Neural crest cell (in vitro differentiated cells): ENCODE results near the gene OVOL3. TPM values are rescaled to one million over a fixed set of nuclear protein-coding genes. Genes with fewer than 3 reads are reported as not detected.
"Not testable (repeated sequence)": the region's sequence is repeated elsewhere in the genome, so short reads cannot be mapped to it uniquely, and the experiment has no call there.

Experiments
- DNase-seq: peaks from one replicate; pipeline ENCODE4 v3.0.0; 2021; ENCODE audit warnings: low read depth, mixed read lengths, low spot score
- H3K27ac Mint-ChIP-seq: one replicate; pipeline ENCODE4 v1.8.0; 2021; ENCODE audit warnings: mild to moderate bottlenecking, mixed read lengths; ENCODE audit not compliant: unreplicated experiment
- H3K27me3 Mint-ChIP-seq: 2 replicates; pipeline ENCODE4 v1.8.0; 2021; ENCODE audit warnings: low read depth, mild to moderate bottlenecking, mixed read lengths
- H3K36me3 Mint-ChIP-seq: 2 replicates; pipeline ENCODE4 v1.8.0; 2021; ENCODE audit warnings: low read depth, mild to moderate bottlenecking, mixed read lengths
- H3K4me1 Mint-ChIP-seq: 2 replicates; pipeline ENCODE4 v1.8.0; 2021; ENCODE audit warnings: mixed read lengths
- H3K4me3 Mint-ChIP-seq: one replicate; pipeline ENCODE4 v1.8.0; 2021; ENCODE audit warnings: mild to moderate bottlenecking, mixed read lengths
- H3K9me3 Mint-ChIP-seq: 2 replicates; pipeline ENCODE4 v1.8.0; 2021; ENCODE audit warnings: mixed read lengths
- CTCF ChIP-seq: fragments of 200-600 bp; sonication (generic); conservative IDR thresholded peaks from 2 replicates; pipeline ENCODE4 v1.5.0; 2021; ENCODE audit warnings: antibody characterized with exemption, mild to moderate bottlenecking
- total RNA-seq: library from RNA; stranded (reverse); gene quantifications from 2 replicates; pipeline ENCODE4 v1.2.1, GENCODE V29; 2021

OVOL3 gene
- total RNA-seq, 1 donor from 2014 or later, result not detected

GRCh38 chr19:36121486-36122124 lies 10.7 kb downstream of the OVOL3 start:
- TF ChIP-seq CTCF, result no peak
- no peak for DNase-seq
- Mint-ChIP-seq H3K4me3 (no peak overlapping the region), H3K27me3 (no peaks in the 10 kb centered on the region), H3K27ac (no peak overlapping the region), H3K36me3 (peaks cover 6% of the 10 kb centered on the region), H3K9me3 (no peaks in the 10 kb centered on the region), H3K4me1 (peaks cover 16% of the 10 kb centered on the region)

GRCh38 chr19:36125557-36125956 lies 14.6 kb downstream of the OVOL3 start:
- Mint-ChIP-seq H3K27ac (no peak overlapping the region), H3K27me3 (no peaks in the 10 kb centered on the region), H3K9me3 (no peaks in the 10 kb centered on the region), H3K4me1 (peaks cover 11% of the 10 kb centered on the region), H3K36me3 (peaks cover 4% of the 10 kb centered on the region), H3K4me3 (peak overlapping the region; percentile 39)
- TF ChIP-seq CTCF, result no peak
- no peak for DNase-seq

- Mint-ChIP-seq H3K36me3 (peaks cover 4% of the 10 kb centered on the region), H3K4me3 (peak overlapping the region; percentile 90), H3K9me3 (no peaks in the 10 kb centered on the region), H3K27me3 (no peaks in the 10 kb centered on the region), H3K27ac (peak overlapping the region; percentile 86), H3K4me1 (peaks cover 11% of the 10 kb centered on the region)
- DNase-seq, result no peak
- TF ChIP-seq CTCF, result no peak
These were observed 17.4 kb downstream of the OVOL3 start for GRCh38 chr19:36128392-36128736.

- H3K9me3 Mint-ChIP-seq, H3K4me3 Mint-ChIP-seq, H3K36me3 Mint-ChIP-seq, H3K27me3 Mint-ChIP-seq, H3K27ac Mint-ChIP-seq, DNase-seq: not testable (repeated sequence)
- H3K4me1 Mint-ChIP-seq, result peaks cover 11% of the 10 kb centered on the region
These were observed 20.3 kb downstream of the OVOL3 start for GRCh38 chr19:36131221-36131620.

GRCh38 chr19:36134867-36135266 lies 23.9 kb downstream of the OVOL3 start:
- not testable (repeated sequence) for H3K27me3 Mint-ChIP-seq, DNase-seq, H3K4me1 Mint-ChIP-seq, H3K4me3 Mint-ChIP-seq, H3K36me3 Mint-ChIP-seq, H3K27ac Mint-ChIP-seq, H3K9me3 Mint-ChIP-seq

GRCh38 chr19:36136964-36137686 lies 26.2 kb downstream of the OVOL3 start:
- Mint-ChIP-seq H3K27me3 (peaks cover 9% of the 10 kb centered on the region), H3K36me3 (peaks cover 6% of the 10 kb centered on the region), H3K4me1 (peaks cover 12% of the 10 kb centered on the region), H3K4me3 (peak overlapping the region; percentile 81), H3K27ac (peak overlapping the region; percentile 57), H3K9me3 (peaks cover 4% of the 10 kb centered on the region)
- DNase-seq, result no peak
- no peak for TF ChIP-seq CTCF
